Activated B cell treated with CpG ODN at 0.5 μM for 24 hours (primary cell): ENCODE data around the gene HOXD3. TPM values are rescaled to one million over a fixed set of nuclear protein-coding genes. Genes with fewer than 3 reads are reported as not detected.

ENCODE experiments used
- ATAC-seq: fragments of 200-7000 bp; cut with Tn5 transposase; one replicate; pipeline ENCODE4 v1.10.0; 2021; ENCODE audit warnings: low read depth, mild to moderate bottlenecking, moderate library complexity
- CTCF ChIA-PET: fragments of 350-600 bp; sonication (Branson Sonifier 250); formaldehyde crosslinking; loops from one replicate; lab custom pipeline; 2021; ENCODE audit warnings: antibody characterized with exemption; lab: Charles Lee
- POLR2A ChIA-PET: fragments of 350-600 bp; sonication (Branson Sonifier 250); formaldehyde crosslinking; loops from one replicate; lab custom pipeline; 2021; ENCODE audit warnings: antibody characterized with exemption; lab: Charles Lee
- DNase-seq: peaks from one replicate; pipeline ENCODE4 v3.0.0; 2022
- H3K27ac Mint-ChIP-seq: one replicate; pipeline ENCODE4 v1.8.0; 2020; ENCODE audit warnings: mixed read lengths
- H3K27me3 Mint-ChIP-seq: one replicate; pipeline ENCODE4 v1.8.0; 2021; ENCODE audit warnings: mixed read lengths
- H3K36me3 Mint-ChIP-seq: one replicate; pipeline ENCODE4 v1.8.0; 2021; ENCODE audit warnings: low read depth, mixed read lengths
- H3K4me1 Mint-ChIP-seq: one replicate; pipeline ENCODE4 v1.8.0; 2021; ENCODE audit warnings: mixed read lengths
- H3K4me3 Mint-ChIP-seq: one replicate; pipeline ENCODE4 v1.8.0; 2020; ENCODE audit warnings: mild to moderate bottlenecking, mixed read lengths
- H3K9me3 Mint-ChIP-seq: one replicate; pipeline ENCODE4 v1.8.0; 2020; ENCODE audit warnings: mixed read lengths
- intact Hi-C: fragments of 100-400 bp; cut with micrococcal nuclease; formaldehyde crosslinking; loops from one replicate; pipeline ENCODE4 v1.15.1; 2024
- total RNA-seq: library from RNA; stranded (reverse); gene quantifications from 2 replicates; pipeline ENCODE4 v1.2.3, GENCODE V29; 2022
- TF ChIP-seq, protein P1 (sequence below): fragments of 200-600 bp; IDR thresholded peaks from one replicate; pipeline ENCODE4 v1.8.0; 2022; ENCODE audit warnings: antibody characterized with exemption, mild to moderate bottlenecking

The HOXD3 gene
- total RNA-seq, 1 donor from 2014 or later, result not detected

- Mint-ChIP-seq H3K36me3 (no peaks in the 10 kb centered on the region), H3K4me1 (no peaks in the 10 kb centered on the region), H3K27ac (no peak overlapping the region), H3K27me3 (peaks cover 16% of the 10 kb centered on the region), H3K9me3 (no peaks in the 10 kb centered on the region), H3K4me3 (no peak overlapping the region)
- DNase-seq, result no peak
- ATAC-seq, result no peak
- TF ChIP-seq, protein P1, sequence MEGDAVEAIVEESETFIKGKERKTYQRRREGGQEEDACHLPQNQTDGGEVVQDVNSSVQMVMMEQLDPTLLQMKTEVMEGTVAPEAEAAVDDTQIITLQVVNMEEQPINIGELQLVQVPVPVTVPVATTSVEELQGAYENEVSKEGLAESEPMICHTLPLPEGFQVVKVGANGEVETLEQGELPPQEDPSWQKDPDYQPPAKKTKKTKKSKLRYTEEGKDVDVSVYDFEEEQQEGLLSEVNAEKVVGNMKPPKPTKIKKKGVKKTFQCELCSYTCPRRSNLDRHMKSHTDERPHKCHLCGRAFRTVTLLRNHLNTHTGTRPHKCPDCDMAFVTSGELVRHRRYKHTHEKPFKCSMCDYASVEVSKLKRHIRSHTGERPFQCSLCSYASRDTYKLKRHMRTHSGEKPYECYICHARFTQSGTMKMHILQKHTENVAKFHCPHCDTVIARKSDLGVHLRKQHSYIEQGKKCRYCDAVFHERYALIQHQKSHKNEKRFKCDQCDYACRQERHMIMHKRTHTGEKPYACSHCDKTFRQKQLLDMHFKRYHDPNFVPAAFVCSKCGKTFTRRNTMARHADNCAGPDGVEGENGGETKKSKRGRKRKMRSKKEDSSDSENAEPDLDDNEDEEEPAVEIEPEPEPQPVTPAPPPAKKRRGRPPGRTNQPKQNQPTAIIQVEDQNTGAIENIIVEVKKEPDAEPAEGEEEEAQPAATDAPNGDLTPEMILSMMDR, result no peak
- intact Hi-C loops, result no loop called here
- CTCF ChIA-PET, result no interaction called here
- POLR2A ChIA-PET, result no interaction called here
These were observed 49.0 kb downstream of the HOXD3 start for GRCh38 chr2:176206136-176206535.

- CTCF ChIA-PET, result no interaction called here
- POLR2A ChIA-PET, result no interaction called here
- no peaks in the 10 kb centered on the region for H3K9me3 Mint-ChIP-seq
These were observed 49.6 kb downstream of the HOXD3 start for GRCh38 chr2:176206682-176207081.

GRCh38 chr2:176211110-176211509, 54.0 kb downstream of the HOXD3 start:
- ATAC-seq (no peak), DNase-seq (no peak)
- Mint-ChIP-seq H3K4me1 (no peaks in the 10 kb centered on the region), H3K36me3 (no peaks in the 10 kb centered on the region), H3K9me3 (no peaks in the 10 kb centered on the region), H3K4me3 (no peak overlapping the region), H3K27ac (no peak overlapping the region), H3K27me3 (peaks cover 10% of the 10 kb centered on the region)
- CTCF ChIA-PET, result interaction anchor here (0.7 kb wide), 1 partner anchor 439 kb away, joined by 3 read pairs; no protein-coding TSS in a partner anchor
- TF ChIP-seq, protein P1, result no peak
- intact Hi-C loops, result no loop called here
- POLR2A ChIA-PET, result no interaction called here

More at GRCh38 chr2:176206682-176207081, 49.6 kb downstream of the HOXD3 start:
- TF ChIP-seq, protein P1, result no peak
- Mint-ChIP-seq H3K27ac (no peak overlapping the region), H3K4me3 (no peak overlapping the region), H3K4me1 (no peaks in the 10 kb centered on the region), H3K27me3 (peaks cover 17% of the 10 kb centered on the region), H3K36me3 (no peaks in the 10 kb centered on the region)
- intact Hi-C loops, result no loop called here
- DNase-seq (no peak), ATAC-seq (no peak)

- Mint-ChIP-seq H3K4me1 (no peaks in the 10 kb centered on the region), H3K27ac (no peak overlapping the region), H3K27me3 (peaks cover 10% of the 10 kb centered on the region), H3K36me3 (no peaks in the 10 kb centered on the region), H3K9me3 (no peaks in the 10 kb centered on the region), H3K4me3 (no peak overlapping the region)
- no peak for ATAC-seq
- intact Hi-C loops, result no loop called here
- POLR2A ChIA-PET, result no interaction called here
- CTCF ChIA-PET, result no interaction called here
- TF ChIP-seq, protein P1, result no peak
- no peak for DNase-seq
These were observed 55.2 kb downstream of the HOXD3 start for GRCh38 chr2:176212276-176212675.

DNA sequence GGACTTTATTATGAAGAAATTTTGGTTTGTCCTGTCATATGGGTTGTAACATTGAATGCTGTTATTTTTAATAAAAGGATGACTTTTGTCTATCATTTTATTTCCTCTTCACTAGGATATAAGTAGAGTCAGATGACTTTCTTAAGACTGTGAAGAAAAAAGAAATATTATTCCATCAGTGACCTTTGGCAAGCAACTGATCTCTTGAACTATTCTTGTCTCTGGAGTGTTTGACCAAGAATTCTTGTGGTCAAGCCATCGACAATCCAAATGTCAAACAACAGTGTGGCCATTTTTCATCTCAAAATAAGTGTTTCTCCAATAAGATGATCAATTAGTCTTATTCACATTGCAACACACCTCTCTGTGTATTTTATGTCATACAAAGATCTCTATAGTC, 56.3 kb downstream of the HOXD3 start:
- Mint-ChIP-seq H3K9me3 (no peaks in the 10 kb centered on the region), H3K27me3 (peaks cover 10% of the 10 kb centered on the region), H3K4me3 (no peak overlapping the region), H3K4me1 (no peaks in the 10 kb centered on the region), H3K27ac (no peak overlapping the region), H3K36me3 (no peaks in the 10 kb centered on the region)
- no peak for DNase-seq
- ChIA-PET CTCF (no interaction called here), POLR2A (no interaction called here)
- no peak for ATAC-seq
- intact Hi-C loops, result no loop called here
- TF ChIP-seq, protein P1, result no peak

Other genes with a start within 250 kb of the HOXD3 start
- 15.2 TPM in 2 replicates for gene LNPK, start 155.0 kb upstream of the HOXD3 start, total RNA-seq
- gene EVX2, start 73.3 kb upstream of the HOXD3 start, total RNA-seq, result not detected in 2 replicates
- not detected in 2 replicates for gene HOXD13, start 64.6 kb upstream of the HOXD3 start, total RNA-seq
- gene HOXD12, start 57.5 kb upstream of the HOXD3 start, total RNA-seq, result not detected in 2 replicates
- not detected in 2 replicates for gene HOXD11, start 50.0 kb upstream of the HOXD3 start, total RNA-seq
- not detected in 2 replicates for gene HOXD10, start 40.5 kb upstream of the HOXD3 start, total RNA-seq
- gene HOXD9, start 34.6 kb upstream of the HOXD3 start, total RNA-seq, result not detected in 2 replicates
- gene HOXD8, start 27.6 kb upstream of the HOXD3 start, total RNA-seq, result not detected in 2 replicates
- gene HOXD4, start 5.8 kb upstream of the HOXD3 start, total RNA-seq, result not detected in 2 replicates
- gene HOXD1, start 31.4 kb downstream of the HOXD3 start, total RNA-seq, result not detected in 2 replicates
- gene MTX2, start 112.1 kb downstream of the HOXD3 start, total RNA-seq, result 9.7 and 10.4 TPM in 2 replicates